ENCODE results near the gene PGLYRP1. TPM values are rescaled to one million over a fixed set of nuclear protein-coding genes. Genes with fewer than 3 reads are reported as not detected.

PGLYRP1 gene
- total RNA-seq, 1 experiment from 2014 or later: not detected

DNA sequence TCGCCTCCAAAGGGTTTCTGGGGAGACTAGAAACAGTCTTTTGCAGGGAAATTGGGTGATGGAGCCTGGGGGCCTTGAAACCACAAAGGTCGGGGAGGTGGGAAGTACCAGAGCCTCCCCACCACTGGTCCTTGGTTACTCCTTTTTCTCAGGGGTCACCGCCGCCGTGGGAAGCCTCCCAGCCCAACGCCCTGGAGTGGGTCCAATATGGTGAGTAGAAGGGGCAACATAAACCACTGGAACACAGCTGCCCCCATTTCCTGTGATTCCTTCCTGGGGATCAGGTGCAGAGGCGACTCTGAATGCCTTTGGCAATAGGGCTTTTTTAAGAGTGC is 5.8 kb downstream of the PGLYRP1 start:
- Histone ChIP-seq H3K4me1 (ENCODE audit: control insufficient read depth, insufficient read depth, low read length) (peaks cover 3% of the 10 kb centered on the region; the same call in 1 of the 2 replicates), H3K27me3 (ENCODE audit: control insufficient read depth, insufficient read depth, low read length) (no peaks in the 10 kb centered on the region), H3K27ac (ENCODE audit: low read length) (no peak overlapping the region), H3K4me3 (ENCODE audit: low read depth in 2 of 2, low read length in 2 of 2) (no peak overlapping the region), H3K36me3 (ENCODE audit: control insufficient read depth, insufficient read depth, low read length) (no peaks in the 10 kb centered on the region), H3K9me3 (ENCODE audit: control insufficient read depth, insufficient read depth, low read depth, low read length) (no peaks in the 10 kb centered on the region)
- BruUV-seq (replicated peaks): no TSS peak
- intact Hi-C loops (cut with micrococcal nuclease; ENCODE audit: unreplicated experiment) (no loop called here), in situ Hi-C loops (cut with HindIII; ENCODE audit: low pct_unique_long_range_greater_than_20kb, low sequenced_read_pairs) (no loop called here)
- no peak for TF ChIP-seq TCF7L2 (IDR thresholded peaks at IDR 0.05; ENCODE audit: low read depth, low read length)
- TF ChIP-seq, protein P1, sequence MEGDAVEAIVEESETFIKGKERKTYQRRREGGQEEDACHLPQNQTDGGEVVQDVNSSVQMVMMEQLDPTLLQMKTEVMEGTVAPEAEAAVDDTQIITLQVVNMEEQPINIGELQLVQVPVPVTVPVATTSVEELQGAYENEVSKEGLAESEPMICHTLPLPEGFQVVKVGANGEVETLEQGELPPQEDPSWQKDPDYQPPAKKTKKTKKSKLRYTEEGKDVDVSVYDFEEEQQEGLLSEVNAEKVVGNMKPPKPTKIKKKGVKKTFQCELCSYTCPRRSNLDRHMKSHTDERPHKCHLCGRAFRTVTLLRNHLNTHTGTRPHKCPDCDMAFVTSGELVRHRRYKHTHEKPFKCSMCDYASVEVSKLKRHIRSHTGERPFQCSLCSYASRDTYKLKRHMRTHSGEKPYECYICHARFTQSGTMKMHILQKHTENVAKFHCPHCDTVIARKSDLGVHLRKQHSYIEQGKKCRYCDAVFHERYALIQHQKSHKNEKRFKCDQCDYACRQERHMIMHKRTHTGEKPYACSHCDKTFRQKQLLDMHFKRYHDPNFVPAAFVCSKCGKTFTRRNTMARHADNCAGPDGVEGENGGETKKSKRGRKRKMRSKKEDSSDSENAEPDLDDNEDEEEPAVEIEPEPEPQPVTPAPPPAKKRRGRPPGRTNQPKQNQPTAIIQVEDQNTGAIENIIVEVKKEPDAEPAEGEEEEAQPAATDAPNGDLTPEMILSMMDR (IDR thresholded peaks at IDR 0.05): peak; percentile 54
- ATAC-seq (no peak), DNase-seq (ENCODE audit: low read depth, low spot score) (no peak)
- ChIA-PET POLR2A (no interaction called here), CTCF (interaction anchor here (0.6 kb wide), 1 partner anchor 11 kb away, joined by 6 read pairs; no protein-coding TSS in a partner anchor)

DNA sequence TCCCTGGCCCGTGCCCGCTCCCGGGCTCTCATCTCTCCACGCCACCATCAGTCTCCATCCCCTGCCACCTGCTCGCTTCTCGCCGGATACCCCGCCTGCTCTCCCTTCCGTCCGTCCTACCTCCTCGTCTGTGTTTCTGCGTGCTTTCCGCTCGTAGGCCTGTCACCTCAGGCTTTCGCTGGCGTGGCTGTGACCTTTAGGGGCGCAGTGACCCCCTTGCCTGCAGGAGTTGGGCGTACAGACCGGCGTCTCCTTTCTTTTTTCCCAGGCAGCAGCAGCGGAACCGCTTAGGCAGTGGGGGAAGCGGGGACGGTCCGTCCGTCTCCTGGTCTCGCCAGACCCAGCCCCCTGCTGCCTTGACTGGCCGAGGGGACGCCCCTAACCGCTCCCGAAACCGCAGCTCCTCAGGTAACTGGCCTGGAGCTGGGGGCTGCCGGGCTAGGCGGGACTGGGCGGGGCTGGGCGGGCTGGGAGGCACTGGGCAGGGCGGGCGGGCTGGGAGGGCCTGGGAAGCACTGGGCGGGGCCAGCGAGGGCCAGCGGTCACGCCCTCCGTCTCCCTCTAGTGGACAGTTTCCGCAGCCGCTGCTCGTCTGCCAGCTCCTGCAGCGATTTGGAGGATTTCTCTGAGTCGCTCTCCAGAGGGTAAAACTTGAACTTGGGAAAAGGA is 6.3 kb downstream of the PGLYRP1 start:
- intact Hi-C loops (cut with micrococcal nuclease; ENCODE audit: unreplicated experiment): no loop called here
- peaks cover 3% of the 10 kb centered on the region; the same call in 1 of the 2 replicates for H3K4me1 ChIP-seq (ENCODE audit: control insufficient read depth, insufficient read depth, low read length)
- H3K9me3 ChIP-seq (ENCODE audit: control insufficient read depth, insufficient read depth, low read depth, low read length): no peaks in the 10 kb centered on the region
- in situ Hi-C loops (cut with HindIII; ENCODE audit: low pct_unique_long_range_greater_than_20kb, low sequenced_read_pairs): no loop called here
- POLR2A ChIA-PET: no interaction called here
- DNase-seq (ENCODE audit: low read depth, low spot score) (no peak), ATAC-seq (peak; percentile 81)
- TF ChIP-seq TCF7L2 (IDR thresholded peaks at IDR 0.05; ENCODE audit: low read depth, low read length) (no peak), SIN3A (IDR thresholded peaks at IDR 0.05; ENCODE audit: borderline replicate concordance, insufficient read depth, low read depth, low read length) (no peak), POLR2AphosphoS5 (IDR thresholded peaks at IDR 0.05; ENCODE audit: low read depth, low read length) (no peak)
- TF ChIP-seq, protein P2, sequence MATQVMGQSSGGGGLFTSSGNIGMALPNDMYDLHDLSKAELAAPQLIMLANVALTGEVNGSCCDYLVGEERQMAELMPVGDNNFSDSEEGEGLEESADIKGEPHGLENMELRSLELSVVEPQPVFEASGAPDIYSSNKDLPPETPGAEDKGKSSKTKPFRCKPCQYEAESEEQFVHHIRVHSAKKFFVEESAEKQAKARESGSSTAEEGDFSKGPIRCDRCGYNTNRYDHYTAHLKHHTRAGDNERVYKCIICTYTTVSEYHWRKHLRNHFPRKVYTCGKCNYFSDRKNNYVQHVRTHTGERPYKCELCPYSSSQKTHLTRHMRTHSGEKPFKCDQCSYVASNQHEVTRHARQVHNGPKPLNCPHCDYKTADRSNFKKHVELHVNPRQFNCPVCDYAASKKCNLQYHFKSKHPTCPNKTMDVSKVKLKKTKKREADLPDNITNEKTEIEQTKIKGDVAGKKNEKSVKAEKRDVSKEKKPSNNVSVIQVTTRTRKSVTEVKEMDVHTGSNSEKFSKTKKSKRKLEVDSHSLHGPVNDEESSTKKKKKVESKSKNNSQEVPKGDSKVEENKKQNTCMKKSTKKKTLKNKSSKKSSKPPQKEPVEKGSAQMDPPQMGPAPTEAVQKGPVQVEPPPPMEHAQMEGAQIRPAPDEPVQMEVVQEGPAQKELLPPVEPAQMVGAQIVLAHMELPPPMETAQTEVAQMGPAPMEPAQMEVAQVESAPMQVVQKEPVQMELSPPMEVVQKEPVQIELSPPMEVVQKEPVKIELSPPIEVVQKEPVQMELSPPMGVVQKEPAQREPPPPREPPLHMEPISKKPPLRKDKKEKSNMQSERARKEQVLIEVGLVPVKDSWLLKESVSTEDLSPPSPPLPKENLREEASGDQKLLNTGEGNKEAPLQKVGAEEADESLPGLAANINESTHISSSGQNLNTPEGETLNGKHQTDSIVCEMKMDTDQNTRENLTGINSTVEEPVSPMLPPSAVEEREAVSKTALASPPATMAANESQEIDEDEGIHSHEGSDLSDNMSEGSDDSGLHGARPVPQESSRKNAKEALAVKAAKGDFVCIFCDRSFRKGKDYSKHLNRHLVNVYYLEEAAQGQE (IDR thresholded peaks at IDR 0.05; ENCODE audit: insufficient read depth in 1 of 2, low read depth in 2 of 2, low read length in 1 of 2): no peak
- TF ChIP-seq, protein P1 (IDR thresholded peaks at IDR 0.05): peak; percentile 86
- CTCF ChIA-PET: interaction anchor here (0.6 kb wide), 1 partner anchor 12 kb away, joined by 6 read pairs; no protein-coding TSS in a partner anchor
- H3K4me3 ChIP-seq (ENCODE audit: low read depth in 2 of 2, low read length in 2 of 2): peak overlapping the region; percentile 48 to 60
- no peaks in the 10 kb centered on the region for H3K36me3 ChIP-seq (ENCODE audit: control insufficient read depth, insufficient read depth, low read length)
- no TSS peak for BruUV-seq (replicated peaks)
- no peak overlapping the region for H3K27ac ChIP-seq (ENCODE audit: low read length)
- H3K27me3 ChIP-seq (ENCODE audit: control insufficient read depth, insufficient read depth, low read length): no peaks in the 10 kb centered on the region
